Measurements from ENCODE around the gene GPR162.

GPR162 gene

GRCh38 chr12:6816598-6816997, 5.0 kb upstream of the GPR162 start:
- no peak for TF ChIP-seq EGR1 (IDR thresholded peaks at IDR 0.05)
- no peak for TF ChIP-seq CEBPB (IDR thresholded peaks at IDR 0.05)
- TF ChIP-seq CREB1 (IDR thresholded peaks at IDR 0.05; ENCODE audit: low read depth), result no peak
- no peak for TF ChIP-seq NFIC (IDR thresholded peaks at IDR 0.05)
- TF ChIP-seq YY1 (IDR thresholded peaks at IDR 0.05; ENCODE audit: low read depth), result no peak
- no peak for TF ChIP-seq USF1 (IDR thresholded peaks at IDR 0.05)
- TF ChIP-seq REST (IDR thresholded peaks at IDR 0.05; ENCODE audit: low read depth), result no peak
- no peak for TF ChIP-seq TEAD4 (IDR thresholded peaks at IDR 0.05)

- no peak for TF ChIP-seq NFIC (IDR thresholded peaks at IDR 0.05)
- no peak for TF ChIP-seq YY1 (IDR thresholded peaks at IDR 0.05; ENCODE audit: low read depth)
- TF ChIP-seq CEBPB (IDR thresholded peaks at IDR 0.05), result no peak
- no peak for TF ChIP-seq TEAD4 (IDR thresholded peaks at IDR 0.05)
- no peak for TF ChIP-seq TCF12 (IDR thresholded peaks at IDR 0.05; ENCODE audit: low read depth)
- no peak for TF ChIP-seq USF1 (IDR thresholded peaks at IDR 0.05)
- no peak for TF ChIP-seq TAF1 (IDR thresholded peaks at IDR 0.05; ENCODE audit: low read depth)
- no peak for TF ChIP-seq FOXM1 (IDR thresholded peaks at IDR 0.05; ENCODE audit: borderline replicate concordance, low read depth)
Measured at GRCh38 chr12:6817098-6817497, 4.5 kb upstream of the GPR162 start.

GRCh38 chr12:6817662-6818157, 3.9 kb upstream of the GPR162 start:
- no peak for TF ChIP-seq TEAD4 (IDR thresholded peaks at IDR 0.05)
- no peak for TF ChIP-seq FOXM1 (IDR thresholded peaks at IDR 0.05; ENCODE audit: borderline replicate concordance, low read depth)
- TF ChIP-seq NFIC (IDR thresholded peaks at IDR 0.05), result no peak
- no peak for TF ChIP-seq ZBTB7A (IDR thresholded peaks at IDR 0.05; ENCODE audit: low read depth)
- TF ChIP-seq TCF12 (IDR thresholded peaks at IDR 0.05; ENCODE audit: low read depth), result no peak
- TF ChIP-seq REST (IDR thresholded peaks at IDR 0.05; ENCODE audit: low read depth), result no peak
- TF ChIP-seq EP300 (IDR thresholded peaks at IDR 0.05; ENCODE audit: borderline replicate concordance), result no peak
- no peak for TF ChIP-seq TAF1 (IDR thresholded peaks at IDR 0.05; ENCODE audit: low read depth)
- no peak for TF ChIP-seq CREB1 (IDR thresholded peaks at IDR 0.05; ENCODE audit: low read depth)
- TF ChIP-seq EGR1 (IDR thresholded peaks at IDR 0.05), result no peak
- TF ChIP-seq USF1 (IDR thresholded peaks at IDR 0.05), result no peak

GRCh38 chr12:6818222-6818621, 3.4 kb upstream of the GPR162 start:
- TF ChIP-seq MAX (IDR thresholded peaks at IDR 0.05) (no peak; the same call in 1 of the 2 replicates), USF1 (IDR thresholded peaks at IDR 0.05) (peak; percentile 77)

GRCh38 chr12:6818645-6819044, 3.0 kb upstream of the GPR162 start:
- TF ChIP-seq NFIC (IDR thresholded peaks at IDR 0.05) (no peak), ZBTB7A (IDR thresholded peaks at IDR 0.05; ENCODE audit: low read depth) (no peak), EP300 (IDR thresholded peaks at IDR 0.05; ENCODE audit: borderline replicate concordance) (no peak), TCF12 (IDR thresholded peaks at IDR 0.05; ENCODE audit: low read depth) (no peak), USF1 (IDR thresholded peaks at IDR 0.05) (no peak), RAD21 (IDR thresholded peaks at IDR 0.05; ENCODE audit: low read depth) (no peak), CREB1 (IDR thresholded peaks at IDR 0.05; ENCODE audit: low read depth) (no peak), TEAD4 (IDR thresholded peaks at IDR 0.05) (no peak), FOXM1 (IDR thresholded peaks at IDR 0.05; ENCODE audit: borderline replicate concordance, low read depth) (no peak), REST (IDR thresholded peaks at IDR 0.05; ENCODE audit: low read depth) (no peak), TAF1 (IDR thresholded peaks at IDR 0.05; ENCODE audit: low read depth) (no peak), CEBPB (IDR thresholded peaks at IDR 0.05) (no peak)
